Keratinocyte (primary cell): Measurements from ENCODE around the gene TPO. TPM values are rescaled to one million over a fixed set of nuclear protein-coding genes. Genes with fewer than 3 reads are reported as not detected.

Source experiments
- DNase-seq: peaks from one replicate; pipeline ENCODE4 v3.0.0-alpha.2; 2011; ENCODE audit warnings: low read depth, missing footprints, low spot score
- FAIRE-seq: peaks from 2 replicates; lab custom pipeline; 2011; peaks lifted over from hg19 to GRCh38; lab: Jason Lieb, UNC
- H2AFZ ChIP-seq: 2 replicates; pipeline ENCODE4 v1.6.0; 2012; ENCODE audit warnings: low read length, control low read depth, inconsistent platforms; ENCODE audit not compliant: control insufficient read depth
- H3K27ac ChIP-seq: 2 replicates; pipeline ENCODE4 v1.5.1; 2011; ENCODE audit warnings: low read length; ENCODE audit not compliant: control insufficient read depth, insufficient read depth
- H3K27me3 ChIP-seq: 3 replicates; pipeline ENCODE4 v1.6.0; 2011; ENCODE audit warnings: low read length; ENCODE audit not compliant: control insufficient read depth, insufficient read depth; ENCODE audit errors: extremely low read depth
- H3K36me3 ChIP-seq, 2 experiments: 2 replicates in 1 of 2; 3 replicates in 1 of 2; pipeline ENCODE4 v1.5.1; 2011; ENCODE audit warnings: low read length in 2 of 2, mild to moderate bottlenecking in 1 of 2; ENCODE audit not compliant: control insufficient read depth in 2 of 2, insufficient read depth in 2 of 2; ENCODE audit errors: extremely low read depth in 1 of 2
- H3K4me1 ChIP-seq: 3 replicates; pipeline ENCODE4 v1.5.1; 2011; ENCODE audit warnings: low read length; ENCODE audit not compliant: control insufficient read depth, insufficient read depth; ENCODE audit errors: extremely low read depth
- H3K4me2 ChIP-seq: 3 replicates; pipeline ENCODE4 v1.6.0; 2011; ENCODE audit warnings: low read depth, low read length; ENCODE audit not compliant: control insufficient read depth, insufficient read depth; ENCODE audit errors: extremely low read depth
- H3K4me3 ChIP-seq, 3 experiments: fragments of 200-600 bp in 1 of 3; sonication (generic) in 1 of 3; 2 replicates in 2 of 3; 3 replicates in 1 of 3; pipeline ENCODE4 v1.5.1; 2011 to 2016; ENCODE audit warnings: low read length in 3 of 3, mild to moderate bottlenecking in 3 of 3, control low read depth in 2 of 3, inconsistent platforms in 1 of 3, low read depth in 1 of 3, mixed read lengths in 1 of 3, mixed run types in 1 of 3, moderate library complexity in 1 of 3; ENCODE audit not compliant: control insufficient read depth in 2 of 3, insufficient read depth in 2 of 3; ENCODE audit errors: extremely low read depth in 1 of 3
- H3K79me2 ChIP-seq: 2 replicates; pipeline ENCODE4 v1.6.0; 2012; ENCODE audit warnings: low read length; ENCODE audit not compliant: control insufficient read depth, insufficient read depth
- H3K9ac ChIP-seq: 3 replicates; pipeline ENCODE4 v1.6.0; 2011; ENCODE audit warnings: low read length; ENCODE audit not compliant: control insufficient read depth, insufficient read depth; ENCODE audit errors: extremely low read depth
- H3K9me1 ChIP-seq: 3 replicates; pipeline ENCODE4 v1.6.0; 2011; ENCODE audit warnings: low read length; ENCODE audit not compliant: control insufficient read depth, insufficient read depth; ENCODE audit errors: extremely low read depth
- H3K9me3 ChIP-seq: 2 replicates; pipeline ENCODE4 v1.5.1; 2012; ENCODE audit warnings: low read depth, low read length; ENCODE audit not compliant: control insufficient read depth
- H4K20me1 ChIP-seq: 3 replicates; pipeline ENCODE4 v1.6.0; 2011; ENCODE audit warnings: low read length; ENCODE audit not compliant: control insufficient read depth, insufficient read depth; ENCODE audit errors: extremely low read depth
- CTCF ChIP-seq, 3 experiments: IDR thresholded peaks in 1 of 3; conservative IDR thresholded peaks in 1 of 3; optimal IDR thresholded peaks in 1 of 3; 2 replicates in 2 of 3; 3 replicates in 1 of 3; pipeline versions ENCODE3 to v1.5.1; 2011; ENCODE audit warnings: low read length in 3 of 3, mild to moderate bottlenecking in 3 of 3, moderate library complexity in 2 of 3, control low read depth in 1 of 3, inconsistent platforms in 1 of 3; ENCODE audit not compliant: insufficient read depth in 2 of 3; ENCODE audit errors: extremely low read depth in 1 of 3
- EZH2 ChIP-seq: IDR thresholded peaks from one replicate; pipeline ENCODE4 v1.6.1; 2012; ENCODE audit warnings: inconsistent platforms, mild to moderate bottlenecking, low read length, moderate library complexity
- dilution Hi-C: fragments of 300-500 bp; cut with MboI; formaldehyde crosslinking; loops from one replicate; pipeline ENCODE4 v1.7.0; 2020; ENCODE audit warnings: low sequenced_read_pairs; ENCODE audit not compliant: extremely low pct_ligation_motif_present
- polyA plus RNA-seq, 5 experiments: library from polyadenylated mRNA; depleted of rRNA in 3 of 5; stranded (reverse) in 3 of 5; stranded (forward) in 1 of 5; unstranded in 1 of 5; fragments of >200 nt; gene quantifications; 1 replicate in 1 of 5; 2 replicates in 3 of 5; 3 replicates in 1 of 5; pipeline versions ENCODE4 v1.2.1 to v1.2.3, GENCODE V29; 2011 to 2012; ENCODE audit warnings: missing spikeins in 2 of 5, low read depth in 1 of 5, low replicate concordance in 1 of 5

The TPO gene
- polyA plus RNA-seq, 1 donor (not counting 4 experiments of a cell fraction or from before 2014, with no cell fraction given), result 0.07 TPM

GRCh38 chr2:1509271-1510065, 96.2 kb downstream of the TPO start:
- dilution Hi-C loops, result no loop called here
- H3K79me2 ChIP-seq, result no peaks in the 10 kb centered on the region
- no peaks in the 10 kb centered on the region for H3K9me3 ChIP-seq
- DNase-seq (no peak), FAIRE-seq (no peak)
- H3K4me1 ChIP-seq, result no peaks in the 10 kb centered on the region
- no peaks in the 10 kb centered on the region for H4K20me1 ChIP-seq
- no peaks in the 10 kb centered on the region for H3K27me3 ChIP-seq
- H3K4me2 ChIP-seq, result no peak overlapping the region
- no peak overlapping the region for H3K4me3 ChIP-seq
- H2AFZ ChIP-seq, result no peak overlapping the region
- no peaks in the 10 kb centered on the region for H3K36me3 ChIP-seq
- H3K9ac ChIP-seq, result no peak overlapping the region
- no peak overlapping the region for H3K27ac ChIP-seq
- H3K9me1 ChIP-seq, result no peaks in the 10 kb centered on the region
- TF ChIP-seq EZH2 (no peak), CTCF (optimal IDR thresholded peaks at IDR 0.05 in 1 of 3, IDR thresholded peaks at IDR 0.05 in 1 of 3, conservative IDR thresholded peaks at IDR 0.05 in 1 of 3; ENCODE audit: extremely low read depth in 1 of 3, insufficient read depth in 2 of 3, low read length in 3 of 3) (no peak)

GRCh38 chr2:1510176-1510575, 96.9 kb downstream of the TPO start:
- Histone ChIP-seq H3K9ac (no peak overlapping the region), H3K79me2 (no peaks in the 10 kb centered on the region), H2AFZ (no peak overlapping the region), H3K4me3 (no peak overlapping the region), H3K9me3 (no peaks in the 10 kb centered on the region), H3K27ac (no peak overlapping the region), H3K4me2 (no peak overlapping the region), H4K20me1 (no peaks in the 10 kb centered on the region), H3K27me3 (no peaks in the 10 kb centered on the region), H3K9me1 (no peaks in the 10 kb centered on the region), H3K4me1 (no peaks in the 10 kb centered on the region), H3K36me3 (no peaks in the 10 kb centered on the region)
- FAIRE-seq (no peak), DNase-seq (no peak)
- dilution Hi-C loops, result no loop called here
- no peak for TF ChIP-seq CTCF (optimal IDR thresholded peaks at IDR 0.05 in 1 of 3, IDR thresholded peaks at IDR 0.05 in 1 of 3, conservative IDR thresholded peaks at IDR 0.05 in 1 of 3; ENCODE audit: extremely low read depth in 1 of 3, insufficient read depth in 2 of 3, low read length in 3 of 3)
- no peak for TF ChIP-seq EZH2
